GM12878 (cell line): Measurements from ENCODE around the gene SLC2A4. TPM values are rescaled to one million over a fixed set of nuclear protein-coding genes. Genes with fewer than 3 reads are reported as not detected.
A peak's percentile ranks its signal among the peaks of the same experiment; 100 is the strongest.

Source experiments
- ATAC-seq: fragments of 200-7000 bp; cut with Tn5 transposase; 3 replicates; pipeline ENCODE4 v1.9.1; 2020; ENCODE audit warnings: mild to moderate bottlenecking, moderate library complexity
- BruUV-seq: library from RNA; stranded (reverse); fragments of 400-500 nt; replicated peaks from 2 replicates; lab custom pipeline; 2021; lab: Mats Ljungman, UMichigan
- CTCF ChIA-PET: fragments of 300-600 bp; sonication (Branson Sonifier 250); formaldehyde crosslinking; extraction: SDS; loops from one replicate; lab custom pipeline; 2021; ENCODE audit warnings: inconsistent platforms; lab: Yijun Ruan, JAX
- POLR2A ChIA-PET: fragments of 350-600 bp; formaldehyde crosslinking; extraction: SDS; loops from one replicate; lab custom pipeline; 2021; ENCODE audit warnings: inconsistent platforms; lab: Charles Lee
- RAD21 ChIA-PET: fragments of 300-600 bp; sonication (Branson Sonifier 250); formaldehyde crosslinking; loops from one replicate; lab custom pipeline; 2023; ENCODE audit warnings: antibody characterized with exemption; ENCODE audit not compliant: unreplicated experiment; lab: Charles Lee
- SMC1A ChIA-PET: fragments of 300-600 bp; sonication (Branson Sonifier 250); formaldehyde crosslinking; loops from one replicate; lab custom pipeline; 2023; ENCODE audit not compliant: unreplicated experiment, uncharacterized antibody; lab: Charles Lee
- DNase-seq: peaks from one replicate; pipeline ENCODE4 v3.0.0-alpha.2; 2011; ENCODE audit warnings: low read depth, low spot score
- FAIRE-seq: peaks from 3 replicates; lab custom pipeline; 2011; peaks lifted over from hg19 to GRCh38; lab: Jason Lieb, UNC
- H2AFZ ChIP-seq: 2 replicates; pipeline ENCODE4 v1.6.0; 2011; ENCODE audit warnings: low read depth, low read length, control low read depth; ENCODE audit not compliant: control insufficient read depth
- H3K27ac ChIP-seq: 2 replicates; pipeline ENCODE4 v1.5.1; 2011; ENCODE audit warnings: control low read depth; ENCODE audit not compliant: control insufficient read depth, insufficient read depth
- H3K27me3 ChIP-seq, 2 experiments: replicated peaks in 1 of 2; 2 replicates each; pipeline versions ENCODE4 v1.6.0 to v1.6.1; 2011; ENCODE audit warnings: low read length in 1 of 2; ENCODE audit not compliant: control insufficient read depth in 2 of 2, insufficient read depth in 2 of 2
- H3K36me3 ChIP-seq, 2 experiments: 2 replicates each; pipeline ENCODE4 v1.5.1; 2011; ENCODE audit warnings: low read length in 1 of 2; ENCODE audit not compliant: control insufficient read depth in 2 of 2, insufficient read depth in 2 of 2
- H3K4me1 ChIP-seq: 2 replicates; pipeline ENCODE4 v1.6.1; 2011; ENCODE audit warnings: mild to moderate bottlenecking, low read length, moderate library complexity, mixed read lengths; ENCODE audit not compliant: control insufficient read depth, insufficient read depth
- H3K4me2 ChIP-seq: 2 replicates; pipeline ENCODE4 v1.6.0; 2011; ENCODE audit warnings: control low read depth; ENCODE audit not compliant: control insufficient read depth, insufficient read depth
- H3K4me3 ChIP-seq: fragments of 200-600 bp; sonication (generic); 2 replicates; pipeline ENCODE4 v1.5.1; 2016
- H3K79me2 ChIP-seq: 2 replicates; pipeline ENCODE4 v1.6.0; 2011; ENCODE audit warnings: low read length; ENCODE audit not compliant: control insufficient read depth, insufficient read depth
- H3K9ac ChIP-seq: 2 replicates; pipeline ENCODE4 v1.8.0; 2011; ENCODE audit warnings: low read length, control low read depth, mixed read lengths; ENCODE audit not compliant: control insufficient read depth, insufficient read depth
- H3K9me3 ChIP-seq: replicated peaks from 3 replicates; pipeline ENCODE4 v1.5.1; 2011; ENCODE audit warnings: mild to moderate bottlenecking, low read length; ENCODE audit not compliant: control insufficient read depth, insufficient read depth
- H4K20me1 ChIP-seq: 2 replicates; pipeline ENCODE4 v1.6.0; 2011; ENCODE audit not compliant: control insufficient read depth, insufficient read depth
- ATF2 ChIP-seq: IDR thresholded peaks from 2 replicates; pipeline ENCODE4 v1.6.1; 2012; ENCODE audit warnings: low read length, inconsistent platforms
- BCL3 ChIP-seq: IDR thresholded peaks from 2 replicates; pipeline ENCODE4 v1.6.1; 2011; ENCODE audit warnings: borderline replicate concordance, low read depth, mild to moderate bottlenecking, moderate library complexity, low read length; ENCODE audit not compliant: insufficient read depth, poor library complexity, severe bottlenecking
- ELK1 ChIP-seq: IDR thresholded peaks from 2 replicates; pipeline ENCODE4 v1.6.1; 2012; ENCODE audit warnings: low read depth, low read length, improper control_type of control experiment
- JUND ChIP-seq: IDR thresholded peaks from 2 replicates; pipeline ENCODE4 v1.6.1; 2012; ENCODE audit warnings: low read depth, mild to moderate bottlenecking, low read length, improper control_type of control experiment, moderate library complexity
- LARP7 ChIP-seq: fragments of 450-650 bp; IDR thresholded peaks from 2 replicates; pipeline ENCODE4 v1.6.1; 2017; ENCODE audit warnings: mild to moderate bottlenecking
- MYB ChIP-seq: fragments of 150-350 bp; IDR thresholded peaks from 2 replicates; pipeline ENCODE4 v1.6.1; 2014; ENCODE audit warnings: mild to moderate bottlenecking, low read depth, low read length, borderline replicate concordance
- SP1 ChIP-seq: IDR thresholded peaks from one replicate; pipeline ENCODE4 v1.6.1; 2011; ENCODE audit warnings: low read depth, low read length
- ZNF274 ChIP-seq: IDR thresholded peaks from one replicate; pipeline ENCODE4 v1.8.0; 2011; ENCODE audit not compliant: insufficient read length, insufficient read depth
- WGBS: methylation state at CpG from one replicate; pipeline ENCODE4 v1.1.6; 2016; ENCODE audit warnings: low lambda C conversion rate; ENCODE audit not compliant: insufficient replicate concordance, insufficient coverage; ENCODE audit errors: missing lambda C conversion rate; 5-methylcytosine and 5-hydroxymethylcytosine counted together
- in situ Hi-C: fragments of 300-500 bp; cut with MboI; formaldehyde crosslinking; loops from 9 replicates; pipeline ENCODE4 v1.14.3; 2018; ENCODE audit warnings: mixed read lengths
- intact Hi-C: fragments of 100-400 bp; cut with micrococcal nuclease; formaldehyde crosslinking; loops from one replicate; pipeline ENCODE4 v1.14.2; 2022; ENCODE audit not compliant: unreplicated experiment
- polyA plus RNA-seq, 11 experiments: library from polyadenylated mRNA; depleted of rRNA in 4 of 11; unstranded in 6 of 11; stranded (reverse) in 5 of 11; fragments of >200 nt; fragmentation: Nextera tagmentation in 4 of 11; fragmentation: Illumina TruSeq in 1 of 11; extraction: Ambion mirVana in 4 of 11; extraction: Trizol in 1 of 11; gene quantifications; 1 replicate in 1 of 11; 2 replicates in 10 of 11; pipeline versions ENCODE4 v1.2.1 to v1.2.3, GENCODE V29; 2011 to 2016; ENCODE audit warnings: inconsistent platforms in 2 of 11, missing spikeins in 2 of 11, low read depth in 1 of 11
- total RNA-seq, 4 experiments: library from RNA; depleted of rRNA in 3 of 4; stranded (reverse); fragments of >200 nt in 3 of 4; fragmentation: Illumina TruSeq in 1 of 4; extraction: Trizol in 1 of 4; gene quantifications; 2 replicates each; pipeline versions ENCODE4 v1.2.1 to v1.2.3, GENCODE V29; 2013 to 2021
- TF ChIP-seq, protein P1 (sequence below): fragments of 450-650 bp; conservative IDR thresholded peaks from 2 replicates; pipeline ENCODE4 v1.6.1; 2017; ENCODE audit warnings: mild to moderate bottlenecking, moderate library complexity
- TF ChIP-seq, protein P2 (sequence below): fragments of 450-650 bp; IDR thresholded peaks from 2 replicates; pipeline ENCODE4 v1.6.1; 2018; ENCODE audit warnings: borderline replicate concordance, mild to moderate bottlenecking; ENCODE audit not compliant: partially characterized antibody

SLC2A4 gene
- total and polyA plus RNA-seq, 10 of the 15 experiments (the other 5 are each of a cell fraction or from before 2014, with no cell fraction given), result 0.03 to 0.23 (median 0.04) TPM; not detected in 4

DNA sequence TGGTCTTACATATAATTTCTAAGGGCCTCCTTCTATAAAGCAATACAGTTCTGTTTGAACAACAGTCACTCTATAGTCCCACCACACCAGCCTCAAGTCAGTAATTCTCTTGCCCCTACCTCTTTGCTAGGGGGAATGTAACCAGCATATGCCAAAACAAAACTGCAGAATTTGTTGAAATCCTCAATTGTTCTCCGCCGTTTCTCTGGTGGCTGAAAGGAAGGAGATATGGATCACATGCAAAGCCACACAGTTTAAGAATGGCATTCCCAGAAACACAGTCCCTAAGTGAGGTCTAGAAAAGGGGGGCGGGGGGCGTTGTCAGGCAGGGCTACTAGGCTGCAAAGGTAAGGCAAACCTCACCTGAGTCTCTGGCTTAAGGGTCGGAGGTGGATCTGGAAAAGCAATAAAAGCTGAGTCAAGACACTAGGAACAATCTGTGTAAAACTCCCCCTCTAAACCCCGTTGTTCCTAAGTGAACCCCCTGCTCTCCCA lies 44.2 kb upstream of the SLC2A4 start (continued):
- TF ChIP-seq JUND (no peak), ATF2 (no peak), MYB (no peak), LARP7 (no peak)
- TF ChIP-seq, protein P1, sequence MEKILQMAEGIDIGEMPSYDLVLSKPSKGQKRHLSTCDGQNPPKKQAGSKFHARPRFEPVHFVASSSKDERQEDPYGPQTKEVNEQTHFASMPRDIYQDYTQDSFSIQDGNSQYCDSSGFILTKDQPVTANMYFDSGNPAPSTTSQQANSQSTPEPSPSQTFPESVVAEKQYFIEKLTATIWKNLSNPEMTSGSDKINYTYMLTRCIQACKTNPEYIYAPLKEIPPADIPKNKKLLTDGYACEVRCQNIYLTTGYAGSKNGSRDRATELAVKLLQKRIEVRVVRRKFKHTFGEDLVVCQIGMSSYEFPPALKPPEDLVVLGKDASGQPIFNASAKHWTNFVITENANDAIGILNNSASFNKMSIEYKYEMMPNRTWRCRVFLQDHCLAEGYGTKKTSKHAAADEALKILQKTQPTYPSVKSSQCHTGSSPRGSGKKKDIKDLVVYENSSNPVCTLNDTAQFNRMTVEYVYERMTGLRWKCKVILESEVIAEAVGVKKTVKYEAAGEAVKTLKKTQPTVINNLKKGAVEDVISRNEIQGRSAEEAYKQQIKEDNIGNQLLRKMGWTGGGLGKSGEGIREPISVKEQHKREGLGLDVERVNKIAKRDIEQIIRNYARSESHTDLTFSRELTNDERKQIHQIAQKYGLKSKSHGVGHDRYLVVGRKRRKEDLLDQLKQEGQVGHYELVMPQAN, result no peak; the same call in 1 of the 2 replicates

- peak overlapping the region; percentile 95 for H3K9ac ChIP-seq
- H3K27me3 ChIP-seq, result no peaks in the 10 kb centered on the region
- no peaks in the 10 kb centered on the region for H3K9me3 ChIP-seq
- no peak overlapping the region for H2AFZ ChIP-seq
- BruUV-seq, result no TSS peak
- 2% methylated on average over 20 of the region's 73 CpGs for WGBS
- in situ Hi-C loops (no loop called here), intact Hi-C loops (loop anchor here (2.0 kb wide), 1 partner anchor 23 kb away; no protein-coding TSS in a partner anchor)
- peak overlapping the region; percentile 70 for H3K4me3 ChIP-seq
- peaks cover 25% of the 10 kb centered on the region for H3K4me1 ChIP-seq
- ATAC-seq, result peak; percentile 54
- ChIA-PET CTCF (interaction anchor here (0.6 to 6.0 kb wide), 3 partner anchors 17 to 271 kb away, joined by 4 to 70 read pairs (median 5); partner anchors contain the start of genes ACADVL and DLG4), RAD21 (interaction anchor here (0.7 to 6.3 kb wide), 7 partner anchors 12 to 198 kb away, joined by 3 to 51 read pairs (median 5); partner anchors contain the start of genes ACADVL, CTDNEP1, DLG4 and ELP5), POLR2A (interaction anchor here (0.6 to 7.3 kb wide), 6 partner anchors 12 to 1728 kb away, joined by 3 to 99 read pairs (median 8); partner anchors contain the start of genes ACADVL, CTDNEP1, CYB5D1 and DLG4), SMC1A (interaction anchor here (1.1 to 2.0 kb wide), 3 partner anchors 12 to 18 kb away, joined by 3 to 4 read pairs (median 3); partner anchors contain the start of genes ACADVL and DLG4)
- DNase-seq, result no peak
- H4K20me1 ChIP-seq, result no peaks in the 10 kb centered on the region
- peaks cover 6 to 14% of the 10 kb centered on the region in 2 experiments for H3K36me3 ChIP-seq
- H3K27ac ChIP-seq, result peak overlapping the region; percentile 74
- peaks cover 62% of the 10 kb centered on the region for H3K79me2 ChIP-seq
- no peak for FAIRE-seq
- peak overlapping the region; percentile 49; the same call in 1 of the 2 replicates for H3K4me2 ChIP-seq
- TF ChIP-seq ELK1 (no peak), ZNF274 (no peak), BCL3 (peak; percentile 66), SP1 (peak; percentile 26)
- TF ChIP-seq, protein P2, sequence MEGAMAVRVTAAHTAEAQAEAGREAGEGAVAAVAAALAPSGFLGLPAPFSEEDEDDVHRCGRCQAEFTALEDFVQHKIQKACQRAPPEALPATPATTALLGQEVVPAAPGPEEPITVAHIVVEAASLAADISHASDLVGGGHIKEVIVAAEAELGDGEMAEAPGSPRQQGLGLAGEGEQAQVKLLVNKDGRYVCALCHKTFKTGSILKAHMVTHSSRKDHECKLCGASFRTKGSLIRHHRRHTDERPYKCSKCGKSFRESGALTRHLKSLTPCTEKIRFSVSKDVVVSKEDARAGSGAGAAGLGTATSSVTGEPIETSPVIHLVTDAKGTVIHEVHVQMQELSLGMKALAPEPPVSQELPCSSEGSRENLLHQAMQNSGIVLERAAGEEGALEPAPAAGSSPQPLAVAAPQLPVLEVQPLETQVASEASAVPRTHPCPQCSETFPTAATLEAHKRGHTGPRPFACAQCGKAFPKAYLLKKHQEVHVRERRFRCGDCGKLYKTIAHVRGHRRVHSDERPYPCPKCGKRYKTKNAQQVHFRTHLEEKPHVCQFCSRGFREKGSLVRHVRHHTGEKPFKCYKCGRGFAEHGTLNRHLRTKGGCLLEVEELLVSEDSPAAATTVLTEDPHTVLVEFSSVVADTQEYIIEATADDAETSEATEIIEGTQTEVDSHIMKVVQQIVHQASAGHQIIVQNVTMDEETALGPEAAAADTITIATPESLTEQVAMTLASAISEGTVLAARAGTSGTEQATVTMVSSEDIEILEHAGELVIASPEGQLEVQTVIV, result no peak
These were observed 43.6 kb upstream of the SLC2A4 start for GRCh38 chr17:7237761-7238419.
